HTERT RPE-1 (cell line): ENCODE data around the gene AQP4.

ENCODE experiments used
- in situ Hi-C: fragments of 300-500 bp; cut with MboI; formaldehyde crosslinking; loops from 4 replicates; pipeline ENCODE4 v1.14.3; 2020; ENCODE audit warnings: low sequenced_read_pairs

AQP4 gene

GRCh38 chr18:26840965-26841364 is 24.5 kb downstream of the AQP4 start:
- in situ Hi-C loops, result no loop called here

GRCh38 chr18:26839609-26840008 is 25.9 kb downstream of the AQP4 start:
- in situ Hi-C loops, result no loop called here

DNA sequence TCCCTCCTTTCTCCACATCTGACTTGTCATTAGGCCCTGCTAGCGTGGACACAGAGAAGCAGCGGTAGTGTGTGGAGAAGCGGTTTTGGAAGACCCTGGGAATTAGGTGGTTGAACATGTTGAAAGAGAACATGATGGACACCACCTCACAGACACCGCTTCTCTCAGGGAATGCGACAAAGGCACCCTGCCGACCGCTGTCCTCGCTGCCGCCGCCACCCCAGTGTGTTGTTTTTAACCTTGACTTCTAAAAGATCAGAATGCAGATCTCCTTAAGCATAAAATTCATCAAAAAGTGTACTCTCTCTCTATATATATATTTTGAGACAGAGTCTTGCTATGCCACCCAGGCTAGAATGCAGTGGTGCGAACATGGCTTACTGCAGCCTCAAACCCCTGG is 33.2 kb downstream of the AQP4 start:
- in situ Hi-C loops, result no loop called here

DNA sequence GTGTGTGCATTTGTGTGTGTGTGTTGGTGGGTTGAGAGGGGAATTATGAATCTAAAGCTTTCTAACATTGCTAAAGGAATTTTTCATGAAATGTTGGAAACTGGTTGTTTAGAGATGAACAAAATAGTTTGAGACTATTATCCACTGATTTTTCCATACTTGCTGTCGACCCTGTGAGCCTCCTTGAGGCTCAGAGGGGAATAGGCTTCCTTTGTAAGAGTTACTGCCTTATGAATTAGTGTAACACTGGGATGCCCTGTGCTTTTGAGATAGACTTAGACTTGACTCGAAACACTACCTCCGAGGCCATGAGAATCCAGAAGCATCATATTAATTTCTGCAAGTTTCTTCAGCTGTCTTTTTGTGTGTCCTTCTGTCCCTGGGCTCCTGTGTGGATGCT is 37.9 kb downstream of the AQP4 start:
- in situ Hi-C loops, result no loop called here

DNA sequence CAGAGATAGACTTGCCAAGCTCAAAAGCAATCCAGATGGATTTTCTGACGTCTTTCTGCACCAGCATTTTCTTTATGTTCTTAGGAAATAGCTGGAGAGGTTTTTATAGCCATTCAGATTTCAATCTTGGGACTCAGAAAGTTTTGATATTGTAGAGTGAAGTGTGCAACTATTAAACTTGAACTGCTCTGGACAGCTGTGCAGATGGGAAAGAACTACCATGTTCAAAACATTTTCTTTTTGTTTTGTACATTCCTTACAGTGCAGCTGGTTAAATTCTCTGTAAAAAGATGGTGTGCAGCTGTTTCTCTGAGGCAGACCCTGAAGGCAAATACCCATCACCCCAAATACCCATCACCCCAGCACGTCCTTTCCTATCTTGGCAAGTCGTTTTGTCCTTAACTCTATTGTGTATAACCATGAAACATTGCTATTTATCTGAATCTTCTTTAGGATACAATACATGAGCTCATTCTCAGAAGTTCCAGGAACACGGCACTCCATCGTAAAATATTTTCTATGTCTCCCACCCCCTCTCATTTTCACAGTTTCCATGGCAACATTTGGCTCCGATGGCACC is 38.8 kb downstream of the AQP4 start:
- in situ Hi-C loops, result no loop called here

GRCh38 chr18:26821181-26821580 is 44.3 kb downstream of the AQP4 start:
- in situ Hi-C loops, result no loop called here

GRCh38 chr18:26819046-26819445 is 46.5 kb downstream of the AQP4 start:
- in situ Hi-C loops, result no loop called here

DNA sequence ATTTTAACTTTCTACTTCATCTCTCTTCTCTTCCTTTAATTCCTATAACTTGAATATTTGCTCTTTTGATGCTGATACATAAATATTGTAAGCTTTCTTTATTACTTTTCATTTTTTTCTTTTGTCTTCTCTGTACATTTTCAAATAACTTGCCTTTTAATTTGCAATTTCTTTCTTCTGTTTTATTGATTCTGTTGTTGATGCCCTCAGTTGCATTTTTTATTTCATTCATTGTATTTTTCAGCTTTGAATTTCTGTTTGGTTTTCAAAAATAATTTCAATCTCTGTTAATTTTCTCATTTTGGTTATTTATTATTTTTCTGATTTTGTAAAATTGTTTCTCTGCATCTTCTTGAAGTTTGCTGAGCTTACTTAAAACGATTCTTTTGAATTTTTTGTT is 47.0 kb downstream of the AQP4 start:
- in situ Hi-C loops, result no loop called here

DNA sequence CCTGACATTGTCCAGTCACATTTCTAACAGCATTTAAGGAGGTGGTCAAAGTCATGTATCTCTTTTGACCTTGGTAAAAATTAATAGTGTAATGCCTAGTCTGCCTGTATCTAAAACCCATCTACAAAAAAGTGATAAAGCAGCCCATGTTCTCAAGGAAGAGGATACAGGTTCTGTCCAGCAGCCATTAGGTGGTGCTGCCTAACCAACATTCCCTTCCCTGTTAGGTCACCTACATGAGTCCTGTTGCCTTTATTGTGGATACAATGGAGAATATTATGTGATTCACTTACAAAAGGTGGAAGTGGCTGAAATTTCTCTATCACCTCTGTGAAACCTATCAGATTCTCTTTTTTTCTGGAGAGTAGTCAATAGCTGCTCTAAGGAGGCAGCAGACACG is 52.5 kb downstream of the AQP4 start:
- in situ Hi-C loops, result no loop called here

DNA sequence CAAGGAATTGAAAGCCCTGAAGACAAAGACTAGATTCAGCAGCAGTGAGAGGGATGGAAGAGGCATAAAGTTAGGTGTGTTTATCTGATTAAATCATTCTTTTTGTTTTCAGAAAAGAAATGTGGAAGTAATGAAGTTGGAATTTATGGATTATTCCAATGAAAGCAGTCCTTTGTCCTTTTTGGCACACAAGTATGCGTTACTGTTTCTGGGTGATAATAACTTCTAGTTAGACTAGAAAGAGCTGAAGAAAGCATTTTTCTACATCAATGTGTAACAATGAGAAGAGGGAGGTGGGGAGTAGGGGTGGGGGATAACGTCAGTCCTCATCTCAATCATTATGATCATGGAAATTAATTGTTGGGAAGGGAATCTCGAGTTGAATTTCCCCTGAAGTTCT is 53.0 kb downstream of the AQP4 start:
- in situ Hi-C loops, result no loop called here

DNA sequence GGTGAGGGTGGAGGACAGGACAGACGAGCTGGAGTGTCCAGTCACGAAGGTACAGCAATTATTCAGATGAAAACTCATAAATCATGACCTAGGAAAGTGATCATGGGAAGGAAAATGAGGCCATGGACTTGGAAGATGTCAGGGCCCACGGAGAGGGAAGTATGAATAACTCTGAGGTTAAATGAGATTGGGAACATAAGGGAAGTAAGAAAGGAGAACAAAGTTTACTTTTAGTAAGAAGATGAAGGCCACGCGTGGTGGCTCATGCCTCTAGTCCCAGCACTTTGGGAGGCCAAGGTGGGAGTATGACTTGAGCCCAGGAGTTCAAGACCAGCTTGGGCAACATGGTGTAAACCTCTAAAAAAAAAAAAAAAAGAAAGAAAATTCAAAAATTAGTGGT is 56.2 kb downstream of the AQP4 start:
- in situ Hi-C loops, result no loop called here

DNA sequence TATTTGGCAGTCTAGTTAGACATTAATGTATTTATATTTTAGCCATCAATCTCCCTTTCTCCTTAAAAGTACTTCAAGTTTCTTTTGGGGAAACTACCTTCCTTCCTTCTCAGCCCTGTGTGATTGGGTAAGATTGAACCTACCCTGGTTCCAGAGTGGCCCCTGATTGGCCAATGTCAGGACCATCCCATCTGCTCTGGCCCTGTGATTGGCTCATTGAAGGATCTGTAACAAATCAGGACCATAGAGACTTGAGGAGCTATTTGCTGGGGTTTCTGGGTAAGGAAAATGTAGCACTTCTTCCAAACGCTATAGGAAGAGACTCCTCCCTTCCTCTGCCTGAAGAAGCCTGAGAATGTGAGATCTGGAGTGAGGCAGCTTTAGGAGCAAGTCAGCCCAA is 59.3 kb downstream of the AQP4 start:
- in situ Hi-C loops, result no loop called here

GRCh38 chr18:26804519-26804918 is 61.0 kb downstream of the AQP4 start:
- in situ Hi-C loops, result no loop called here

DNA sequence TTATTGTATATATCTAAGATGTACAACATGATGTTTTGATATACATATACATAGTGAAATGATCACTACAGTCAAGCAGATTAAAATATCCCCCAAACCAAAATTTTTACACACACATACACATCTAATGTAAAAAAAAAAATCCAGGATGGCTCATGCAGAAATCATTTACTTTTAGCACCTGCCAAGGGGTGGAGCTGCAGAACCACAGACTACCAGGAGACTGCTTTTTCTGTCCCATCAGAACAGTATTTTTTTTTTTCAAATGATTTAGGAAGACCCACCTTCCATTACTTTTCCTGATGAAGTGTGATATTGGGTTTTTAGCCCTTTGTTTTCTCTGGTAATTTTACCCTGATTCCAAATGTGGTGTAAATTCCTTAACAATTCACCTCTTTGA is 61.9 kb downstream of the AQP4 start:
- in situ Hi-C loops, result no loop called here

- in situ Hi-C loops, result no loop called here
These were observed 62.9 kb downstream of the AQP4 start for GRCh38 chr18:26802330-26803200.
